GM12878 (cell line): ENCODE data around the gene TXNIP. TPM values are rescaled to one million over a fixed set of nuclear protein-coding genes. Genes with fewer than 3 reads are reported as not detected.

Experiments
- BCL11A ChIP-seq: IDR thresholded peaks from 2 replicates; pipeline ENCODE4 v1.6.1; 2011; ENCODE audit warnings: low read depth, low read length
- BCLAF1 ChIP-seq: fragments of 450-650 bp; IDR thresholded peaks from 2 replicates; pipeline ENCODE4 v1.6.1; 2017; ENCODE audit warnings: antibody characterized with exemption, mild to moderate bottlenecking, moderate library complexity
- BHLHE40 ChIP-seq, 2 experiments: fragments of 450-650 bp in 1 of 2; IDR thresholded peaks; 2 replicates each; pipeline ENCODE4 v1.6.1; 2011 to 2017; ENCODE audit warnings: low read depth in 2 of 2, borderline replicate concordance in 1 of 2, improper control_type of control experiment in 1 of 2, low read length in 1 of 2, mild to moderate bottlenecking in 1 of 2
- BRCA1 ChIP-seq: IDR thresholded peaks from 2 replicates; pipeline ENCODE4 v1.6.1; 2011; ENCODE audit warnings: low read depth, low read length, improper control_type of control experiment
- ELK1 ChIP-seq: IDR thresholded peaks from 2 replicates; pipeline ENCODE4 v1.6.1; 2012; ENCODE audit warnings: low read depth, low read length, improper control_type of control experiment
- EP300 ChIP-seq, 2 experiments: fragments of 150-350 bp in 1 of 2; IDR thresholded peaks; 2 replicates each; pipeline ENCODE4 v1.6.1; 2011 to 2012; ENCODE audit warnings: low read depth in 2 of 2, low read length in 2 of 2, borderline replicate concordance in 1 of 2, improper control_type of control experiment in 1 of 2, inconsistent platforms in 1 of 2; ENCODE audit not compliant: control insufficient read depth in 1 of 2
- GABPA ChIP-seq: IDR thresholded peaks from 2 replicates; pipeline ENCODE4 v1.6.1; 2014; ENCODE audit warnings: antibody characterized with exemption, low read depth, mild to moderate bottlenecking, inconsistent platforms
- HCFC1 ChIP-seq: fragments of 150-350 bp; IDR thresholded peaks from 2 replicates; pipeline ENCODE4 v1.6.1; 2014; ENCODE audit warnings: low read length
- HDAC2 ChIP-seq: fragments of 200-600 bp; sonication (generic); IDR thresholded peaks from 2 replicates; pipeline ENCODE4 v1.6.1; 2017
- HSF1 ChIP-seq: fragments of 150-350 bp; IDR thresholded peaks from 2 replicates; pipeline ENCODE4 v1.6.1; 2014; ENCODE audit warnings: mild to moderate bottlenecking, low read depth, low read length
- KDM1A ChIP-seq: fragments of 200-600 bp; sonication (generic); IDR thresholded peaks from 2 replicates; pipeline ENCODE4 v1.6.1; 2016; ENCODE audit warnings: borderline replicate concordance
- MLLT1 ChIP-seq: fragments of 450-650 bp; IDR thresholded peaks from 2 replicates; pipeline ENCODE4 v1.6.1; 2016; ENCODE audit warnings: mild to moderate bottlenecking
- PAX5 ChIP-seq: IDR thresholded peaks from 2 replicates; pipeline ENCODE4 v1.6.1; 2011; ENCODE audit warnings: low read depth, low read length, borderline replicate concordance
- RAD51 ChIP-seq: fragments of 450-650 bp; IDR thresholded peaks from 2 replicates; pipeline ENCODE4 v1.6.1; 2016; ENCODE audit warnings: moderate library complexity, mild to moderate bottlenecking, inconsistent platforms
- RELA ChIP-seq: fragments of 450-650 bp; IDR thresholded peaks from 2 replicates; pipeline ENCODE4 v1.8.0; 2014; ENCODE audit warnings: borderline replicate concordance; ENCODE audit not compliant: partially characterized antibody
- RELB ChIP-seq: fragments of 450-650 bp; IDR thresholded peaks from 2 replicates; pipeline ENCODE4 v1.6.1; 2017; ENCODE audit warnings: low read depth, mild to moderate bottlenecking, moderate library complexity
- SMC3 ChIP-seq: IDR thresholded peaks from 2 replicates; pipeline ENCODE4 v1.6.1; 2011; ENCODE audit warnings: low read length, improper control_type of control experiment, borderline replicate concordance
- SREBF2 ChIP-seq: IDR thresholded peaks from 2 replicates; pipeline ENCODE4 v1.6.1; 2012; ENCODE audit warnings: mild to moderate bottlenecking, low read length
- TAF1 ChIP-seq: IDR thresholded peaks from 2 replicates; pipeline ENCODE4 v1.6.1; 2011; ENCODE audit warnings: mild to moderate bottlenecking, low read depth, low read length, borderline replicate concordance
- TARDBP ChIP-seq: IDR thresholded peaks from 2 replicates; pipeline ENCODE4 v1.6.1; 2016; ENCODE audit warnings: borderline replicate concordance
- ZNF207 ChIP-seq: fragments of 450-650 bp; IDR thresholded peaks from 2 replicates; pipeline ENCODE4 v1.6.1; 2014; ENCODE audit warnings: antibody characterized with exemption, mild to moderate bottlenecking, borderline replicate concordance
- polyA plus RNA-seq, 11 experiments: library from polyadenylated mRNA; depleted of rRNA in 4 of 11; unstranded in 6 of 11; stranded (reverse) in 5 of 11; fragments of >200 nt; fragmentation: Nextera tagmentation in 4 of 11; fragmentation: Illumina TruSeq in 1 of 11; extraction: Ambion mirVana in 4 of 11; extraction: Trizol in 1 of 11; gene quantifications; 1 replicate in 1 of 11; 2 replicates in 10 of 11; pipeline versions ENCODE4 v1.2.1 to v1.2.3, GENCODE V29; 2011 to 2016; ENCODE audit warnings: inconsistent platforms in 2 of 11, missing spikeins in 2 of 11, low read depth in 1 of 11
- total RNA-seq, 4 experiments: library from RNA; depleted of rRNA in 3 of 4; stranded (reverse); fragments of >200 nt in 3 of 4; fragmentation: Illumina TruSeq in 1 of 4; extraction: Trizol in 1 of 4; gene quantifications; 2 replicates each; pipeline versions ENCODE4 v1.2.1 to v1.2.3, GENCODE V29; 2013 to 2021

The TXNIP gene
- total and polyA plus RNA-seq, 10 of the 15 experiments (the other 5 are each of a cell fraction or from before 2014, with no cell fraction given): 48.7 to 133 (median 107) TPM

GRCh38 chr1:146036965-146037646 lies 40.7 kb upstream of the TXNIP start (continued):
- TF ChIP-seq ZNF207 (no peak), RELA (peak; percentile 61), TARDBP (peak; percentile 98), SREBF2 (peak; percentile 96), BCLAF1 (no peak), TAF1 (no peak), HCFC1 (no peak), EP300 (IDR thresholded peaks at IDR 0.05; ENCODE audit: borderline replicate concordance in 1 of 2, control insufficient read depth in 1 of 2, low read depth in 2 of 2, low read length in 2 of 2) (peak in 1 of 2 experiments; percentile 77; a peak in 1 of 4 replicates), SMC3 (no peak), KDM1A (no peak), HDAC2 (no peak), RELB (no peak), BHLHE40 (IDR thresholded peaks at IDR 0.05; ENCODE audit: borderline replicate concordance in 1 of 2, low read depth in 2 of 2, low read length in 1 of 2) (peak; percentile 91 to 97), PAX5 (no peak), GABPA (peak; percentile 64; the same call in 1 of the 2 replicates), BRCA1 (no peak), MLLT1 (no peak), HSF1 (no peak), BCL11A (no peak), ELK1 (0 out of 2 replicates have a peak, but pooled peaks have one; percentile 31), RAD51 (0 out of 2 replicates have a peak, but pooled peaks have one; percentile 14)
